Measurements from ENCODE around the gene ATF5.
"Not testable (repeated sequence)": the region's sequence is repeated elsewhere in the genome, so short reads cannot be mapped to it uniquely, and the experiment has no call there.

Gene ATF5

DNA sequence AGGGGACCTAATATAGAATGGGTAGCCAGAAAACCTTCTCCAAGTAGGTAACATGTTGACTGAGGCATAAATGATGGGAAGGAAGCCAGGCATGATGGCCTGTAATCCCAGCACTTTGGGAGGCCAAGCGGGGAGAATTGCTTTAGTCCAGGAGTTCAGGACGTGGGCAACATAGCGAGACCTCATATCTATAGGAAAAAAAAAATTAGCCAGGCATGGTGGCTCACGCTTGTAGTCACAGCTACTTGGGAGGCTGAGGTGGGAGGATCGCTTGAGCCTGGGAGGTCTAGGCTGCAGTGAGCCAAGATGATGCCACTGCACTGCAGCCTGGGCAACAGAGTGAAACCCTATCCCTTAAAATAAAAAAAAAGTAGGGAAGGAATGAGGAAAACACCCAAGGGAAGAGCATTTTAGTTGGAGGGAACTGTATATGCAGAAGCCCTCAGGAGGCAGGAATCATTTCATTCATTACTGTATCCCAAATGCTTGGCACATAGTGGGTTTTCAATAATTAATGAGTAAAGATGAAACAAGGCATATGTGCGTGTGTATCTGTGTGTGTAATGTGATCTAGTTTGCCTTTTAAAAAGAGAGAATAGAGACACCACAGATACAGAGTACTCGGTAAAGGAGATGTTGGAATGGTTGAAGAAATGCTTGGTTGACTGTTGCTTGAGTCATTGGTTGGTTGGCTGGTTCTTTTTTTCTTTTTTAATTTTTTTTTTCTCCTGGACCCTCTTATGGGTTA, 2.5 kb downstream of the ATF5 start:
- no peak for TF ChIP-seq JUND (IDR thresholded peaks at IDR 0.05; ENCODE audit: low read depth)
- DNase-seq (ENCODE audit: low read depth in 1 of 2, low spot score in 1 of 2) = no peak
- in situ Hi-C loops (cut with HindIII; ENCODE audit: low pct_unique_long_range_greater_than_20kb, low sequenced_read_pairs) = no loop called here

DNA sequence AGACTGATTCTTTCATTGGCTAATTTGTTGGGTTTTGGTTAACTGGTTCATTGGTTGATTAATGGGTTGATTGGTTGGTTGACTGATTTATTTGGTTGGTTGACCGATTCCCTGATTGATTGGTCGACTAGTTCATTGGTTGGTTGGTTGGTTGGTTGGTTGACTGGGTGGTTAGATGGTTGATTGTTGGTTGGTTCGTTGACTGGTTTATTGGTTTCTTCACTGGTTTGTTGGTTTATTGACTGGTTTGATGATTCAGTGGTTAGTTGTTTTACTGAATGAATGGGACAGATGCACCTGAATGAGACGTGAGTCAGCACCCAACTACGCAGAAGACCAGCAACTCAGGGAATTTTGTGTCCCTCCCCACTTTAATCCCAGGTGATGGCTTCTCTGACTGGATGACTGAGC, 3.0 kb downstream of the ATF5 start:
- in situ Hi-C loops (cut with HindIII; ENCODE audit: low pct_unique_long_range_greater_than_20kb, low sequenced_read_pairs) = no loop called here
- no peak for TF ChIP-seq JUND (IDR thresholded peaks at IDR 0.05; ENCODE audit: low read depth)
- no peak for DNase-seq (ENCODE audit: low read depth in 1 of 2, low spot score in 1 of 2)

DNA sequence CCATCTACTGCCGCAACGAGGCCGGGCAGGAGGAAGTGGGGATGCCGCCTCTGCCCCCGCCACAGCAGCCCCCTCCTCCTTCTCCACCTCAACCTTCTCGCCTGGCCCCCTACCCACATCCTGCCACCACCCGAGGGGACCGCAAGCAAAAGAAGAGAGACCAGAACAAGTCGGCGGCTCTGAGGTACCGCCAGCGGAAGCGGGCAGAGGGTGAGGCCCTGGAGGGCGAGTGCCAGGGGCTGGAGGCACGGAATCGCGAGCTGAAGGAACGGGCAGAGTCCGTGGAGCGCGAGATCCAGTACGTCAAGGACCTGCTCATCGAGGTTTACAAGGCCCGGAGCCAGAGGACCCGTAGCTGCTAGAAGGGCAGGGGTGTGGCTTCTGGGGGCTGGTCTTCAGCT, 3.7 kb downstream of the ATF5 start:
- no peak for TF ChIP-seq JUND (IDR thresholded peaks at IDR 0.05; ENCODE audit: low read depth)
- DNase-seq (ENCODE audit: low read depth in 1 of 2, low spot score in 1 of 2) = no peak
- in situ Hi-C loops (cut with HindIII; ENCODE audit: low pct_unique_long_range_greater_than_20kb, low sequenced_read_pairs) = no loop called here

GRCh38 chr19:49933643-49934042, 4.6 kb downstream of the ATF5 start:
- in situ Hi-C loops (cut with HindIII; ENCODE audit: low pct_unique_long_range_greater_than_20kb, low sequenced_read_pairs) = no loop called here

GRCh38 chr19:49936549-49936948, 7.5 kb downstream of the ATF5 start:
- in situ Hi-C loops (cut with HindIII; ENCODE audit: low pct_unique_long_range_greater_than_20kb, low sequenced_read_pairs) = no loop called here
- TF ChIP-seq JUND (IDR thresholded peaks at IDR 0.05; ENCODE audit: low read depth) = no peak
- DNase-seq (ENCODE audit: low read depth in 1 of 2, low spot score in 1 of 2) = no peak

More at GRCh38 chr19:49933643-49934042, 4.6 kb downstream of the ATF5 start:
- TF ChIP-seq JUND (IDR thresholded peaks at IDR 0.05; ENCODE audit: low read depth) = no peak
- DNase-seq (ENCODE audit: low read depth in 1 of 2, low spot score in 1 of 2) = no peak

DNA sequence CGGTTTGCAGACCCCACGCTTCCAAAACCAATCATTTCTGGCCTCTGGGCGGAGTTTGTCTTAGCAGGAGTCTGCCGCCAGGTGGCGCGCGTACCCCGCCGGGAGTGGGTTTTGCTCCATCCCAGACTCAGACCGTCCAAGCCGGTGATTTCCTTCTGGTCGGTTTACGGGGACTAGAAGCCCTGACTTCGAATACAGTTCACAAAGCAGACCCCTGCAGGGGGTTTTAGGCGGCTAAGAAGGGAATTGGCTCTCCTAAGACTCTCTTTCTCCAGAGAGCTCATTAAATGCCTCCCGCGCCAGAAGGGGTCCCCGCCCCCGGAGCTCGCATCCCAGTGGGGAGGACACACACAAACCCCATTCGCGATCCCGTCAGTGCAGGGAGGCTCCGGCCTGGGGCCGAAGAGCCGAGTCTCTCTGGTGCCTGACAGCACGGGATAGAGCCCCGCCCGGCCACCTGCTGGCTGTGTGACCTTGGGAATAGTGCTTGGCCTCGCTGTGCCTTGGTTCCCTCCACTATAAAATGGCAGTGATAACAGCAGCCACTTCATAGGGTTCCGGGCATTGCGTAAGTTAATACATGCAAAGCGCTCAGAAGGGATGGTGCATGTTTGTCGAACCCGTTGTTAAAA, 8.9 kb downstream of the ATF5 start:
- in situ Hi-C loops (cut with HindIII; ENCODE audit: low pct_unique_long_range_greater_than_20kb, low sequenced_read_pairs) = no loop called here
- DNase-seq (ENCODE audit: low read depth in 1 of 2, low spot score in 1 of 2) = peak; percentile 27 to 70
- TF ChIP-seq JUND (IDR thresholded peaks at IDR 0.05; ENCODE audit: low read depth) = no peak

- in situ Hi-C loops (cut with HindIII; ENCODE audit: low pct_unique_long_range_greater_than_20kb, low sequenced_read_pairs) = no loop called here
Measured at GRCh38 chr19:49938662-49939061, 9.7 kb downstream of the ATF5 start.

GRCh38 chr19:49939721-49940481, 10.9 kb downstream of the ATF5 start:
- in situ Hi-C loops (cut with HindIII; ENCODE audit: low pct_unique_long_range_greater_than_20kb, low sequenced_read_pairs) = no loop called here
- DNase-seq (ENCODE audit: low read depth in 1 of 2, low spot score in 1 of 2) = no peak
- no peak for TF ChIP-seq JUND (IDR thresholded peaks at IDR 0.05; ENCODE audit: low read depth)

More at GRCh38 chr19:49938662-49939061, 9.7 kb downstream of the ATF5 start:
- no peak for DNase-seq (ENCODE audit: low read depth in 1 of 2, low spot score in 1 of 2)
- TF ChIP-seq JUND (IDR thresholded peaks at IDR 0.05; ENCODE audit: low read depth) = no peak

DNA sequence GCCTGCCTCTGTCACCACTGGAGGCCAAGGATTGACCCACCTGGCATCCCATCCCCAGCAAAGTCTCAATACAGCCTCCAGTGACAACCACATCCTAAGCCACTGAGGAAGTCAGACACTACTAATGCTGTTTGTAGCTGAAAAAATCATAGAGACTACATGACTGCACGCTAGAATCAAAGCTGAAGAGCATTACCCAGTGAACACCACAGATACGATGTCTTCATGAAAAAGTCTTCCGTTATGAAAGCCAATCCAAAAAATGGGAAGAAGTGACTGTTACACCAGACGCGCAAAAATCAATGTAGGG, 11.4 kb downstream of the ATF5 start:
- in situ Hi-C loops (cut with HindIII; ENCODE audit: low pct_unique_long_range_greater_than_20kb, low sequenced_read_pairs) = no loop called here
- TF ChIP-seq JUND (IDR thresholded peaks at IDR 0.05; ENCODE audit: low read depth) = no peak
- no peak for DNase-seq (ENCODE audit: low read depth in 1 of 2, low spot score in 1 of 2)

- in situ Hi-C loops (cut with HindIII; ENCODE audit: low pct_unique_long_range_greater_than_20kb, low sequenced_read_pairs); DNase-seq (ENCODE audit: low read depth in 1 of 2, low spot score in 1 of 2): not testable (repeated sequence)
Measured at GRCh38 chr19:49944567-49944966, 15.6 kb downstream of the ATF5 start.

DNA sequence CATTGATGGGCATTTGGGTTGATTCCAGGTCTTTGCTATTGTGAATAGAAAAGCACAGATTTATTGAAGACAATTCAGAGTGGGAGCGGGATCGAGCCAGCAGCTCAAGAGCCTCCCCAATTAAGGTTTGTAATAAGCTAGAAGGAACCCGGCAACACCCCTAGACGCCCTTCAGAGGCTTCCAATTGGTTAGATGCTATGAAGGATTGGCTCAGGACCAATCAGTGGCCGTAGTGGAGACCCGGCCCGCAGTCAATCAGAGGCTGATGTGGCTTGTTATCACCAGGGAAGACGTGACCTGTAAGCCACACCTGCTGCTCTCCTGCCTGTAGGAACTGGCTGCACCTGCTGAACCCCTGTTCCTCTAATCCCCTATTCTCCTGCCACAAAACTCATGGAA, 17.4 kb downstream of the ATF5 start:
- in situ Hi-C loops (cut with HindIII; ENCODE audit: low pct_unique_long_range_greater_than_20kb, low sequenced_read_pairs) = no loop called here
- TF ChIP-seq JUND (IDR thresholded peaks at IDR 0.05; ENCODE audit: low read depth) = no peak
- no peak for DNase-seq (ENCODE audit: low read depth in 1 of 2, low spot score in 1 of 2)

DNA sequence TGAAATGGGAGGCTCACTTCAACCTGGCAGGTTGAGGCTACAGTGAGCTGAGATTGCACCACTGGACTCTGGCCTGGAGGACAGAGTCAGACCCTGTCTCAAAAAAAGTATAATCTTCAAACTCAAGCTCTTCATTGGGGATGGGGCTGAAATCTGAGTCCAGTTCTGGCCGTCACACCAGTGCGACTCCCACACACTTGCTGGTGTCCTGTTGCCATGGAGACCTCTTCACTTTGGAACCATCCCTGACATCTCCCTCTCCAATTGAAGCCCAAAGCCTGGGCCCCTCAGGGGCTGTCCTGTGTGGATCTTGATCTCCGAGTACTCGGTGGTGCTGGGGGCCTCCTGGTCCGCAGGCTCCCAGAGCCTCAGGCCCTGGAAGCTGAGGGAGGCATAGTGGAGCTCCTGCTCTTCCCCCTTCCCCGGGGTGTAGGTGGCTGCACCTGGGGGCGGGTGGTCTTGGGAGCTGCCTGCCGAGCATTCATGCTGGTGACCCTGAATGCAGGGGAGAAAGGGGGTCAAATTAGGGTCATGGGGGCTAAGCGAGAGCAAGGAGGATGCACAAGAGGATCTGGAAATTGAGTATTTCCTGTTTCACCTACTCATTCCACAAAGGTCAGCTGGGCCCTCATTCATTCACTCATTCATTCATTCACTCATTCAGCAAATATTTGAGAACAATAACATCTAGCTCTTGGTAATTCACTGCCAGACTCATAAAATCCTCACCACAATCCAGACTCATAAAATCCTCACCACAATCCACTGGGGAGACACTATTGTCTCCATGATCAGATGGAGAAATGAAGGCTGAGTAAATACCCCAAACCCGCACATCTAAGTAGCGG, 21.0 kb downstream of the ATF5 start:
- in situ Hi-C loops (cut with HindIII; ENCODE audit: low pct_unique_long_range_greater_than_20kb, low sequenced_read_pairs) = no loop called here
- TF ChIP-seq JUND (IDR thresholded peaks at IDR 0.05; ENCODE audit: low read depth) = no peak

More for the DNA sequence above, 21.0 kb downstream of the ATF5 start:
- DNase-seq (ENCODE audit: low read depth in 1 of 2, low spot score in 1 of 2) = no peak
